Measurements from ENCODE around the gene DGKI. TPM values are rescaled to one million over a fixed set of nuclear protein-coding genes. Genes with fewer than 3 reads are reported as not detected.

The DGKI gene
- total and polyA plus RNA-seq, 7 donors, result under 0.01 to 0.56 (median 0.44) TPM; not detected in 2

GRCh38 chr7:137772748-137773147 is 74.0 kb downstream of the DGKI start:
- DNase-seq (no peak), ATAC-seq (no peak)
- Histone ChIP-seq H3K4me3 (no peak overlapping the region), H3K9me3 (no peaks in the 10 kb centered on the region), H3K36me3 (ENCODE audit: insufficient read depth in 1 of 2, low read depth in 1 of 2) (no peaks in the 10 kb centered on the region), H3K4me1 (no peaks in the 10 kb centered on the region), H3K27ac (no peak overlapping the region), H3K27me3 (ENCODE audit: insufficient read depth in 3 of 3, low read length in 2 of 3) (no peaks in the 10 kb centered on the region)
- intact Hi-C loops (cut with DNase I), result loop anchor here in 1 of 2 donors (10.0 kb wide), 1 partner anchor 978 kb away; no protein-coding TSS in a partner anchor
- TF ChIP-seq, protein P1, sequence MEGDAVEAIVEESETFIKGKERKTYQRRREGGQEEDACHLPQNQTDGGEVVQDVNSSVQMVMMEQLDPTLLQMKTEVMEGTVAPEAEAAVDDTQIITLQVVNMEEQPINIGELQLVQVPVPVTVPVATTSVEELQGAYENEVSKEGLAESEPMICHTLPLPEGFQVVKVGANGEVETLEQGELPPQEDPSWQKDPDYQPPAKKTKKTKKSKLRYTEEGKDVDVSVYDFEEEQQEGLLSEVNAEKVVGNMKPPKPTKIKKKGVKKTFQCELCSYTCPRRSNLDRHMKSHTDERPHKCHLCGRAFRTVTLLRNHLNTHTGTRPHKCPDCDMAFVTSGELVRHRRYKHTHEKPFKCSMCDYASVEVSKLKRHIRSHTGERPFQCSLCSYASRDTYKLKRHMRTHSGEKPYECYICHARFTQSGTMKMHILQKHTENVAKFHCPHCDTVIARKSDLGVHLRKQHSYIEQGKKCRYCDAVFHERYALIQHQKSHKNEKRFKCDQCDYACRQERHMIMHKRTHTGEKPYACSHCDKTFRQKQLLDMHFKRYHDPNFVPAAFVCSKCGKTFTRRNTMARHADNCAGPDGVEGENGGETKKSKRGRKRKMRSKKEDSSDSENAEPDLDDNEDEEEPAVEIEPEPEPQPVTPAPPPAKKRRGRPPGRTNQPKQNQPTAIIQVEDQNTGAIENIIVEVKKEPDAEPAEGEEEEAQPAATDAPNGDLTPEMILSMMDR (IDR thresholded peaks at IDR 0.05), result no peak

GRCh38 chr7:137772316-137772715 is 74.5 kb downstream of the DGKI start:
- no peaks in the 10 kb centered on the region for H3K36me3 ChIP-seq (ENCODE audit: insufficient read depth in 1 of 2, low read depth in 1 of 2)
- no peak for ATAC-seq
- no peak overlapping the region for H3K4me3 ChIP-seq
- no peaks in the 10 kb centered on the region for H3K9me3 ChIP-seq
- intact Hi-C loops (cut with DNase I), result loop anchor here in 1 of 2 donors (10.0 kb wide), 1 partner anchor 978 kb away; no protein-coding TSS in a partner anchor
- no peaks in the 10 kb centered on the region for H3K27me3 ChIP-seq (ENCODE audit: insufficient read depth in 3 of 3, low read length in 2 of 3)
- TF ChIP-seq, protein P1 (IDR thresholded peaks at IDR 0.05), result no peak
- H3K4me1 ChIP-seq, result no peaks in the 10 kb centered on the region
- DNase-seq, result no peak
- WGBS, 3 donors, result 61 to 88% (median 79%) methylated on average over 3 of the region's 3 CpGs
- no peak overlapping the region for H3K27ac ChIP-seq

- 66 to 80% (median 74%) methylated on average over 7 of the region's 7 CpGs for WGBS, 3 donors
- no peak for ATAC-seq
- H3K36me3 ChIP-seq (ENCODE audit: insufficient read depth in 1 of 2, low read depth in 1 of 2), result no peaks in the 10 kb centered on the region
These were observed 75.1 kb downstream of the DGKI start for GRCh38 chr7:137771679-137772078.

DNA sequence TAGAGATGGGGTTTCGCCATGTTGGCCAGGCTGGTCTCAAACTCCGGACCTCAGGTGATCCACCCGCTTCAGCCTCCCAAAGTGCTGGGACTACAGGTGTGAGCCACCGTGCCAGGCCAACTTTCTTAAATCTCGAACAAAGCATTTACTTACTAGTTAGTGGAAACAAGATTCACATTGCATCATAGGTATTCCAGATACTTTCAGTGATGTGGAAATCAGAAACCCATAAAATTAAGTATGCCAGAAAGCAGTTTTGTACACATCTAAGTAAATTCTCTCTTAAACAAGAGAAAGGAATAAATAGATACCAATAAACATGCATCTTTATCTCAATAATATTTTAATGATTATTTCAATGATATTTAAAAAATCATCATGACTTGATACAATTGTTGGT is 75.5 kb downstream of the DGKI start:
- intact Hi-C loops (cut with DNase I), result loop anchor here in 1 of 2 donors (10.0 kb wide), 1 partner anchor 976 kb away; no protein-coding TSS in a partner anchor
- Histone ChIP-seq H3K27ac (no peak overlapping the region), H3K4me3 (no peak overlapping the region), H3K4me1 (no peaks in the 10 kb centered on the region), H3K27me3 (ENCODE audit: insufficient read depth in 3 of 3, low read length in 2 of 3) (no peaks in the 10 kb centered on the region), H3K9me3 (no peaks in the 10 kb centered on the region), H3K36me3 (ENCODE audit: insufficient read depth in 1 of 2, low read depth in 1 of 2) (no peaks in the 10 kb centered on the region)
- DNase-seq (no peak), ATAC-seq (no peak)
- TF ChIP-seq, protein P1 (IDR thresholded peaks at IDR 0.05), result no peak
- 92 to 96% (median 96%) methylated on average over 5 of the region's 5 CpGs for WGBS, 3 donors

More at GRCh38 chr7:137771679-137772078, 75.1 kb downstream of the DGKI start:
- DNase-seq, result no peak
- intact Hi-C loops (cut with DNase I), result loop anchor here in 1 of 2 donors (10.0 kb wide), 1 partner anchor 977 kb away; no protein-coding TSS in a partner anchor
- no peaks in the 10 kb centered on the region for H3K9me3 ChIP-seq
- H3K27ac ChIP-seq, result no peak overlapping the region
- TF ChIP-seq, protein P1 (IDR thresholded peaks at IDR 0.05), result no peak
- H3K27me3 ChIP-seq (ENCODE audit: insufficient read depth in 3 of 3, low read length in 2 of 3), result no peaks in the 10 kb centered on the region
- H3K4me3 ChIP-seq, result no peak overlapping the region
- H3K4me1 ChIP-seq, result no peaks in the 10 kb centered on the region

GRCh38 chr7:137768366-137768765 is 78.4 kb downstream of the DGKI start:
- H3K36me3 ChIP-seq (ENCODE audit: insufficient read depth in 1 of 2, low read depth in 1 of 2), result no peaks in the 10 kb centered on the region
- no peak for ATAC-seq
- H3K4me1 ChIP-seq, result no peaks in the 10 kb centered on the region
- TF ChIP-seq, protein P1 (IDR thresholded peaks at IDR 0.05), result no peak
- no peak for DNase-seq
- 40 to 57% (median 53%) methylated on average over 6 of the region's 6 CpGs for whole genome bisulfite sequencing, 3 donors
- no peak overlapping the region for H3K4me3 ChIP-seq
- no peaks in the 10 kb centered on the region for H3K9me3 ChIP-seq
- peaks cover 0 to 2% (median 0%) of the 10 kb centered on the region in 3 donors for H3K27me3 ChIP-seq (ENCODE audit: insufficient read depth in 3 of 3, low read length in 2 of 3)
- no peak overlapping the region for H3K27ac ChIP-seq
- intact Hi-C loops (cut with DNase I), result no loop called here
